NCI-H526 (cell line): ENCODE results near the gene CHRD.

ENCODE experiments used
- DNase-seq, 2 experiments: peaks; one replicate each; lab custom pipeline; 2025; lab: John Stamatoyannopoulos, UW

Gene CHRD

DNA sequence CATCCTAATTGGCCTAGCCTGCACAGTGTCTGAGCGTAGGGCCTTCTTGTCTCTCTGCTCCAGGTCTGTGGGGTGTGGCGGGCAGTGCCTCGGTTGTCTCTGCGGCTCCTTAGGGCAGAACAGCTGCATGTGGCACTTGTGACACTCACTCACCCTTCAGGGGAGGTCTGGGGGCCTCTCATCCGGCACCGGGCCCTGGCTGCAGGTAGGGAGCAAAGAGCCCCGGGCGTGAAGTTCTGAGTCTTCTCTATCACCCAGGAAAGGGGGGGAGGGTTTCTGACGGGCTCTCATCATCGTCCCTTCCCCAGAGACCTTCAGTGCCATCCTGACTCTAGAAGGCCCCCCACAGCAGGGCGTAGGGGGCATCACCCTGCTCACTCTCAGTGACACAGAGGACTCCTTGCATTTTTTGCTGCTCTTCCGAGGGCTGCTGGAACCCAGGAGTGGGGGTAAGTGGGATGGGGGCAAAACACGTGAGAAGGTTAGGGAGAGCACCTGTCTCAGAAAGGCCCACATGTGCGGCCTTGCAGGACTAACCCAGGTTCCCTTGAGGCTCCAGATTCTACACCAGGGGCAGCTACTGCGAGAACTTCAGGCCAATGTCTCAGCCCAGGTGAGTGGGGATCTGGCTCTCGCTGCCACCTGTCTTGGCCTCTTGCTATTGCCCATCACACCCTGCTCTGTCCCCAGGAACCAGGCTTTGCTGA lies 2.6 kb downstream of the CHRD start:
- DNase-seq = no peak

- DNase-seq = no peak
Observed at GRCh38 chr3:184383033-184383740, 3.3 kb downstream of the CHRD start.

DNA sequence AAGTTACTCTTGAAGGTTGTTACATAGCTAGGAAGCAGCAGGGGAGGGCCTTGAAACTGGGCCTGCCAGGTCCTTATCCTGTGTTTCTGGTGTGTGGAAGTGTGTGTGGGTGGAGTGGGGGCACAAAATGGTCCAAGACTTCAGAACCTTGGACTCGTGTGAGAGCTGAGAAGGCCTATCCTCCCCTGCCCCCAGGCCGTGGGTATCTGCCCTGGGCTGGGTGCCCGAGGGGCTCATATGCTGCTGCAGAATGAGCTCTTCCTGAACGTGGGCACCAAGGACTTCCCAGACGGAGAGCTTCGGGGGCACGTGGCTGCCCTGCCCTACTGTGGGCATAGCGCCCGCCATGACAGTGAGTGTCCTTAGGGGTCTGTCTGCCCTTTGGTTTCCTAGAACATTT lies 4.5 kb downstream of the CHRD start:
- DNase-seq = no peak

DNA sequence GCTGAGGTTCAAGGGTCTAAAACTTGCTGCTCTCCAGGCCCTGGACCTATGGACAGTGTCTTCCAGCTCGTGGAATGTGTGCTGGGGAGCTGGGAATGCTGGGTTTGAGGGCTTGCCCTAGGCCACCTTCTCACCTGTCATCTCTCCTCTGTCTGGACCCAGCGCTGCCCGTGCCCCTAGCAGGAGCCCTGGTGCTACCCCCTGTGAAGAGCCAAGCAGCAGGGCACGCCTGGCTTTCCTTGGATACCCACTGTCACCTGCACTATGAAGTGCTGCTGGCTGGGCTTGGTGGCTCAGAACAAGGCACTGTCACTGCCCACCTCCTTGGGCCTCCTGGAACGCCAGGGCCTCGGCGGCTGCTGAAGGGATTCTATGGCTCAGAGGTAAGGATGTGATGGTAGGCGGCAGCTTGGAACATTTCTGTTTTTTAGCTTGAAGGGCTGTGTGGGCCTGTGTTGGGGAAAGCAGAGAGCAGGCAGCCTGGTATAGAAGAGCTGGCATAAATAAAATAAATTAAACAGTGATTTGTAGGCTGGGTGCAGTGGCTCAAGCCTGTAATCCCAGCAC lies 5.1 kb downstream of the CHRD start:
- no peak for DNase-seq

DNA sequence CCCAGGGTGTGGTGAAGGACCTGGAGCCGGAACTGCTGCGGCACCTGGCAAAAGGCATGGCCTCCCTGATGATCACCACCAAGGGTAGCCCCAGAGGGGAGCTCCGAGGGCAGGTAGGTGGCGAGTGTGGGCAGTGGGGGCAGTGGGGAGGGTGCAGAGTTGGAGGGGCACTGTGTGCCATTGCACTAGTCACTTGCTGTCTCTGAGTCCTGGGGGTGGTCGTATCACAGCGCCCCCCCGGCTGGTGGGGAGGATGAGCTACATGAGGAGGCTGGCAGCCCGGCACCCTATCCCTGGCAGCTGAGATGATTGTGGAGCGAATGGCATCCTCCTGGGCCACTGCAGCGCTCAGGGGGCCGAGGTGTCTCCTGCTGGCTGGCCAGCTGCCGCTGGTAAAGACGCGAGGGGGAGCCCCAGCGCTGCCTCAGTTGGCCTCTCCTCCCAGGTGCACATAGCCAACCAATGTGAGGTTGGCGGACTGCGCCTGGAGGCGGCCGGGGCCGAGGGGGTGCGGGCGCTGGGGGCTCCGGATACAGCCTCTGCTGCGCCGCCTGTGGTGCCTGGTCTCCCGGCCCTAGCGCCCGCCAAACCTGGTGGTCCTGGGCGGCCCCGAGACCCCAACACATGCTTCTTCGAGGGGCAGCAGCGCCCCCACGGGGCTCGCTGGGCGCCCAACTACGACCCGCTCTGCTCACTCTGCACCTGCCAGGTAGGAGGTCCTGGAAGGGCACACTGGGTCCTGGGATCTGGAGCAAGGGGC lies 6.4 kb downstream of the CHRD start:
- no peak for DNase-seq

- DNase-seq = no peak
Observed at GRCh38 chr3:184387174-184387714, 7.4 kb downstream of the CHRD start.

DNA sequence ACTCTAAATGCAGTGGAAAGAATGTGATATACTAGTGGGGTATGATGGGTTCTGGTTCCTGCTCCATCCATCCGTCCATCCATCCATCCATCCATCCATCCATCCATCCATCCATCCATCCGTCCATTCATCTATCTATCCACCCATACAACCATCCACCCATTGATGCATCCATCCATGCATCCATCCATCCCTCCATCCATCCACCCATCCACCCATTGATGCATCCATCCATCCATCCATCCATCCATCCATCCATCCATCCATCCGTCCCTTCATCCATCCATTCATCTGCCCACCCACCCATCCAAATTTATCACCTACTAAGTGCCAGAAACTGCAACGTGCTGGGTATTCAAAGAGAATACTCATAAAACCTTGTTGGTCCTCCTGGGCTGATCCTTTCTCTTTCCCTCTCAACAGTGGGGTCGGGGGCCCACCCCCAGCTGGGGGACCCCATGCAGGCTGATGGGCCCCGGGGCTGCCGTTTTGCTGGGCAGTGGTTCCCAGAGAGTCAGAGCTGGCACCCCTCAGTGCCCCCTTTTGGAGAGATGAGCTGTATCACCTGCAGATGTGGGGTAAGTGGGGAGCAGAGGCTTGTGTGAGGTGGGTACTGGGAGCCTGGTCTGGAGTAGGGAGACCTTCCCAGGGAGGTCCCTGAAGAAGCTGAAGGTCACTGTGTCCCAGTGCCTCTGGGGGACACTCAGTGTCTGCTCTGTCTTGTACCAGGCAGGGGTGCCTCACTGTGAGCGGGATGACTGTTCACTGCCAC lies 8.5 kb downstream of the CHRD start:
- no peak for DNase-seq

GRCh38 chr3:184388936-184389230 lies 9.0 kb downstream of the CHRD start:
- DNase-seq = no peak

GRCh38 chr3:184389384-184389783 lies 9.5 kb downstream of the CHRD start:
- no peak for DNase-seq

- DNase-seq = no peak
Observed at GRCh38 chr3:184389935-184390528, 10.2 kb downstream of the CHRD start.

DNA sequence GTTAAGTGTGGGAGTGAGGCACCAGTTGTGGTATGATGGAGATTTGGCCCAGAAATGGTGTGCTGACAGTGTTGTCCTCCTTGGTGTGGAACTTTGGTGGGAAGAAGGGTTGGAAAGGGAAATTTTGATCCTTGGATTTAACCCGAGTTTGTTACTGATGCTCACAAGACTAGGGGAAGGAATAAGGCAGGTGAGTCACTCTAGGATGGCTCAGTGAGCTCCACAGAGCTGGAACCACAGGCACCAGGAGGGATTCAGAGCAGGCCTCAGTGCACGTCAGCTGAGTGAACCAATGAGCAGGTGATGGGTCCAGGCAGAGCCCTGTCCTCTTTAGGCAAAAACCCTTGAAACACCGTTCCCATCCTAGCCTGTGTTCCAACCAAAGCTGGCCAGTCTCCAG lies 11.4 kb downstream of the CHRD start:
- DNase-seq = no peak

DNA sequence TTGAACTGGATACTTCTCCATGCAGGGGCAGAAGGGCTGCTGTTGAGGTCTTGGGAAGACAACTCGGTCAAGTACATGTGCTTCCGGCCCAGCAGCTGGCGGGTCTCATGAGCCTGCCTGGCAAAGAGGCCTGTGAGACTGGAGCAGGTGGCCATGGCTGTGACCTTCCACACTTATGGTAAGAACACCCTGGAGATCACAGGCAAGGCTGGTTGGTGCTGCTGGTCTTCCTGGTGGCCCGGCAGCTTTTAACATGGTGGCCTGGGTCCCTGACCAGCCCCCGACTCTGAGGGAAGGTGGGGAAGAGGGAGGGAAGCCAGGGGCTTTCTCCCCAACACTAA lies 15.4 kb downstream of the CHRD start:
- no peak for DNase-seq

GRCh38 chr3:184399410-184399809 lies 19.6 kb downstream of the CHRD start:
- no peak for DNase-seq

DNA sequence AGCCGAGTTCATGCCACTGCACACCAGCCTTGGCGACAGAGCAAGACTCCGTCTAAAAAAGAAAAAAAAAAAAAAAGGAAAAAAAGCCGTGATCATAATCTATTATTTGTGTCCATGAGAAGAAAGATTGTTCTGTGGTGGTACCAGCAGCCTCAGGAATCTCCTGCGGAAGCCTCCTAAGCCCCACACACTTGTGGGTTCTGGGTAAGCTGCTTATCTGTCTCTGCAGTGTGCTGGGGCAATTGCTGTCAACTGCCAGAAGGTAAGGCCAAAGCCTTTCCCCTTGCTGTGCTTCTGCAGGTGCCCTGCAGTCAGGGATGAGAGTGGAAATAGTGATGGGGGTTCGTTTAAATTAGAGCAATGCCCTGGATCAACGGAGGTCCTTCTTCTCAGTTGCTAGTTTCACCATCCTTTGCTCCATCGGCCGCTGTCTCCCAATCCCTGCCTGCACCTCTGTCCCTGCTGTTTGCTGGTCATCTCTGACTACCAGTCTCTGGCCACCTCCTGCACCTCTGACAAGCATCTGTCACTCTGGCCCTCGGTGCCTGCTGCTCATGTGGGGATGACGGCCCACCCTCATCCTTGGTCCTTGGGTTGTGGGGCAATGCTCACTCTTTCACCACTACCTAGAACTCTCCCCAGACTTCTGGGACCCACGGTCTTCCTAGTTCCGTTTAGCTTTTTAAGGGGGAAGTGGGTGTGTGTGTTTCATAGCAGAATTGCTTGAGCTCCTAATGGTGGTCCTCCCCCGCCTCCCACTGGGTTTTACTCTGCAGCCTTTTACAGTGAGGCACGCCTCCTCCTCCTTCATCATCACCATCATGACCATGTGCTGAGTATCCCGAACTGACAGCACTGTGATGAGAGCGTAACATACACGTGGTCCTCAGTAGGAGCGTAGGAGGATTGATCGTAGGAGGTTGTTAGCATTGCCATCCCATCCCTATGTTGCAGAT lies 25.5 kb downstream of the CHRD start:
- DNase-seq = no peak

DNA sequence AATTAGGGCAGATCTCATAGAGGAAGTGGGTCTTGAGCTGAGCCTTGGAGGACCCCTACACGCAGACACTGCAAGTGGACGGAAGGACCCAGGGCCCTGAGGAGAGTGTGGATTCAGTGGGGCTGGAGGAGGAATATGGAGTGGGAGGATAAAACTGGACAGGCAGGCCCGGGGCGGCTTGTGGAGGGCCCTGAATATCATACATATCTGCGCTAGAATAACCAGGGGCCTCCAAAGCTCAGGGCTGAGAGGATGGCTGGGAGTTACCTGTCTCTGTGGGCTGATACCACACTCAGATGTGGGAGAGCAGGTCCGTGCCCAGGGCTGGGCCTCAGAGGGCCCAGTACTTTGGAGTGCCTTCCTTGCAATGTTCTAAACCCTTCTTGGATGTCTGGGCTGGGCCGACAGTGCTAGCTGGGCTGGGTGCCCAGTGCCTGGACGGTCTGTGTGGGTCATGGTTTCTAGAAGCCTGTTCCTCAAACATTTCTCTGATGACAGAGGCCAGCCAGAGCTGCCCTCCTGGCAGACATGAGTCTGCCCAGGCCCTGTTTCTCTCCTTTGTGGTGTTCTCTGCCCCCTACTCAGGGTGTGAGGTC lies 29.6 kb downstream of the CHRD start:
- no peak for DNase-seq

GRCh38 chr3:184409946-184410500 lies 30.2 kb downstream of the CHRD start:
- no peak for DNase-seq

- DNase-seq = no peak
Observed at GRCh38 chr3:184414418-184415202, 34.8 kb downstream of the CHRD start.

- no peak for DNase-seq
Observed at GRCh38 chr3:184415203-184415490, 35.3 kb downstream of the CHRD start.
